ENCODE results near the gene LMF1. TPM values are rescaled to one million over a fixed set of nuclear protein-coding genes. Genes with fewer than 3 reads are reported as not detected.
A peak's percentile ranks its signal among the peaks of the same experiment; 100 is the strongest.

The LMF1 gene
- total RNA-seq: 10 to 100 TPM in 2 of 10 donors, 1 to 10 TPM in 8; 5.7 to 14.2 (median 7.6) TPM
- polyA plus RNA-seq: 10 to 100 TPM in 1 of 2 donors, 1 to 10 TPM in 1; 5.1 to 15.4 TPM
- long read RNA-seq, donor 1, partial matches to known transcripts: 2 of 5 reads
- long read RNA-seq, donor 1, other reads (novel, unspliced or antisense): 3 of 5 reads
- long read RNA-seq, donor 2, partial matches to known transcripts: 1 of 2 reads
- long read RNA-seq, donor 2, other reads (novel, unspliced or antisense): 1 of 2 reads
- long read RNA-seq, donor 3, partial matches to known transcripts: 3 of 6 reads
- long read RNA-seq, donor 3, other reads (novel, unspliced or antisense): 2 of 6 reads

- 4 to 7% methylated on average over 62 to 71 of the region's 71 CpGs for WGBS, 2 donors
- no peak for TF ChIP-seq CTCF (IDR thresholded peaks at IDR 0.05)
- H3K36me3 ChIP-seq: peaks cover 0 to 24% (median 0%) of the 10 kb centered on the region in 9 donors
- peaks cover 9 to 34% (median 21%) of the 10 kb centered on the region in 9 donors for H3K4me1 ChIP-seq
- H3K27ac ChIP-seq: peak within 1 kb of the TSS; percentile 51 to 95 (median 83)
- peak; percentile 92 to 97 for DNase-seq
- peaks cover 0 to 4% (median 0%) of the 10 kb centered on the region in 11 donors for H3K9me3 ChIP-seq
- intact Hi-C loops (cut with DNase I): no loop called here
- H3K4me3 ChIP-seq: peak within 1 kb of the TSS; percentile 65 to 99 (median 92)
- no peaks in the 10 kb centered on the region for H3K27me3 ChIP-seq
- peak; percentile 96 to 99 (median 98) for ATAC-seq
Observed at GRCh38 chr16:970766-971581, at the start of gene LMF1. Gene LMF1 (minus strand): TSS chr16:970984. CDS start chr16:970980, 4 bp downstream.

- H3K9me3 ChIP-seq: no peaks in the 10 kb centered on the region
- no peaks in the 10 kb centered on the region for H3K36me3 ChIP-seq
- TF ChIP-seq CTCF (IDR thresholded peaks at IDR 0.05): no peak
- peaks cover 0 to 28% (median 14%) of the 10 kb centered on the region in 9 donors for H3K4me1 ChIP-seq
- intact Hi-C loops (cut with DNase I): no loop called here
- peaks cover 9 to 45% (median 36%) of the 10 kb centered on the region in 7 donors for H3K27me3 ChIP-seq
- WGBS, 2 donors: 58% methylated on average over 11 of the region's 11 CpGs
- ATAC-seq (peak in 1 of 8 donors; percentile 3), DNase-seq (no peak)
- peak overlapping the region in 9 of 10 donors; percentile 32 to 53 (median 40) for H3K4me3 ChIP-seq
- peak overlapping the region in 7 of 10 donors; percentile 65 to 80 (median 78) for H3K27ac ChIP-seq
Observed at GRCh38 chr16:1020091-1020399, 49.3 kb upstream of the LMF1 start.

GRCh38 chr16:1019231-1020090, 48.7 kb upstream of the LMF1 start:
- H3K4me3 ChIP-seq: peak overlapping the region; percentile 11 to 53 (median 38)

More at GRCh38 chr16:1019231-1020090, 48.7 kb upstream of the LMF1 start:
- Histone ChIP-seq H3K4me1 (peaks cover 0 to 28% (median 14%) of the 10 kb centered on the region in 9 donors), H3K27me3 (peaks cover 9 to 44% (median 36%) of the 10 kb centered on the region in 7 donors), H3K27ac (peak overlapping the region in 8 of 10 donors; percentile 65 to 80 (median 78)), H3K9me3 (no peaks in the 10 kb centered on the region), H3K36me3 (no peaks in the 10 kb centered on the region)
- intact Hi-C loops (cut with DNase I): no loop called here
- ATAC-seq (peak; percentile 72 to 87 (median 82)), DNase-seq (peak; percentile 58 to 62)
- TF ChIP-seq CTCF (IDR thresholded peaks at IDR 0.05): no peak
- 29 to 32% methylated on average over 66 of the region's 66 CpGs for WGBS, 2 donors

All from heart right ventricle (tissue), 16 donors.